H1 (cell line): Measurements from ENCODE around the gene TRAF1. TPM values are rescaled to one million over a fixed set of nuclear protein-coding genes. Genes with fewer than 3 reads are reported as not detected.

Experiments
- CTCF ChIA-PET: fragments of 300-600 bp; sonication (Branson Sonifier 250); formaldehyde crosslinking; loops from one replicate; lab custom pipeline; 2021; ENCODE audit not compliant: partially characterized antibody; lab: Charles Lee
- POLR2A ChIA-PET: fragments of 300-600 bp; sonication (Branson Sonifier 250); formaldehyde crosslinking; loops from one replicate; lab custom pipeline; 2021; ENCODE audit warnings: inconsistent platforms; ENCODE audit not compliant: partially characterized antibody; lab: Charles Lee
- DNase-seq, 2 experiments: peaks; one replicate each; pipeline versions ENCODE4 v3.0.0 to v3.0.0-alpha.2; 2010 to 2022; ENCODE audit warnings: low spot score in 2 of 2, low read depth in 1 of 2, mixed read lengths in 1 of 2
- FAIRE-seq: peaks from 2 replicates; lab custom pipeline; 2011; peaks lifted over from hg19 to GRCh38; lab: Jason Lieb, UNC
- H2AFZ ChIP-seq: 2 replicates; pipeline ENCODE4 v1.8.1; 2012; ENCODE audit warnings: low read length, inconsistent platforms
- H2AK5ac ChIP-seq: 2 replicates; pipeline ENCODE4 v1.6.1; 2013; ENCODE audit warnings: low read depth, low read length
- H2BK120ac ChIP-seq: replicated peaks from 2 replicates; pipeline ENCODE3; 2013; ENCODE audit warnings: low read depth, low read length, inconsistent platforms
- H2BK12ac ChIP-seq: 2 replicates; pipeline ENCODE4 v1.6.1; 2013; ENCODE audit warnings: low read depth, low read length
- H2BK15ac ChIP-seq: 2 replicates; pipeline ENCODE4 v1.6.1; 2013; ENCODE audit warnings: low read length
- H2BK20ac ChIP-seq: 2 replicates; pipeline ENCODE4 v1.6.1; 2013; ENCODE audit warnings: low read length
- H2BK5ac ChIP-seq: 2 replicates; pipeline ENCODE4 v1.6.1; 2013; ENCODE audit warnings: low read depth, low read length
- H3K14ac ChIP-seq: 2 replicates; pipeline ENCODE4 v1.6.1; 2013; ENCODE audit warnings: inconsistent platforms; ENCODE audit not compliant: insufficient read length
- H3K18ac ChIP-seq: 2 replicates; pipeline ENCODE4 v1.6.1; 2013; ENCODE audit warnings: low read length; ENCODE audit errors: extremely low read depth
- H3K23ac ChIP-seq: 2 replicates; pipeline ENCODE4 v1.6.1; 2013; ENCODE audit warnings: inconsistent platforms; ENCODE audit not compliant: insufficient read length
- H3K23me2 ChIP-seq: 2 replicates; pipeline ENCODE4 v1.6.1; 2013; ENCODE audit warnings: low read depth, low read length
- H3K27ac ChIP-seq: 2 replicates; pipeline ENCODE4 v1.6.1; 2011; ENCODE audit warnings: low read depth, low read length, inconsistent platforms
- H3K27me3 ChIP-seq, 4 experiments: replicated peaks in 1 of 4; 1 replicate in 1 of 4; 2 replicates in 3 of 4; pipeline versions ENCODE4 v1.6.1 to v1.8.1; 2011 to 2013; ENCODE audit warnings: low read length in 3 of 4, mild to moderate bottlenecking in 3 of 4, inconsistent platforms in 2 of 4, mixed read lengths in 2 of 4, moderate library complexity in 1 of 4; ENCODE audit not compliant: control insufficient read depth in 3 of 4, insufficient read depth in 3 of 4; ENCODE audit errors: extremely low read depth in 1 of 4
- H3K36me3 ChIP-seq, 4 experiments: 2 replicates each; pipeline versions ENCODE4 v1.6.1 to v1.8.1; 2011 to 2013; ENCODE audit warnings: mild to moderate bottlenecking in 4 of 4, low read length in 3 of 4, moderate library complexity in 2 of 4, control low read depth in 1 of 4, inconsistent platforms in 1 of 4; ENCODE audit not compliant: insufficient read depth in 4 of 4, control insufficient read depth in 2 of 4
- H3K4ac ChIP-seq: replicated peaks from 2 replicates; pipeline ENCODE3; 2013; ENCODE audit warnings: low read length, low read depth, mixed read lengths, inconsistent platforms; ENCODE audit not compliant: insufficient read length
- H3K4me1 ChIP-seq, 4 experiments: replicated peaks in 1 of 4; 1 replicate in 1 of 4; 2 replicates in 3 of 4; pipeline versions ENCODE4 v1.6.1 to v1.8.1; 2011 to 2013; ENCODE audit warnings: low read length in 3 of 4, inconsistent platforms in 2 of 4, mixed read lengths in 1 of 4; ENCODE audit not compliant: insufficient read depth in 4 of 4, control insufficient read depth in 3 of 4
- H3K4me2 ChIP-seq, 2 experiments: 2 replicates each; pipeline versions ENCODE4 v1.6.1 to v1.8.1; 2011 to 2013; ENCODE audit warnings: low read depth in 2 of 2, low read length in 2 of 2, control low read depth in 1 of 2, inconsistent platforms in 1 of 2, mild to moderate bottlenecking in 1 of 2; ENCODE audit not compliant: insufficient read depth in 1 of 2
- H3K4me3 ChIP-seq, 4 experiments: fragments of 200-600, 300-600 bp in 1 of 4; sonication (generic), shearing (Covaris generic), sonication (Bioruptor Twin) in 1 of 4; 2 replicates each; pipeline versions ENCODE4 v1.5.1 to v1.8.1; 2011 to 2016; ENCODE audit warnings: low read length in 4 of 4, low read depth in 3 of 4, control low read depth in 2 of 4, inconsistent platforms in 2 of 4, mild to moderate bottlenecking in 2 of 4, mixed read lengths in 1 of 4, moderate library complexity in 1 of 4; ENCODE audit not compliant: insufficient read depth in 2 of 4; ENCODE audit errors: extremely low read depth in 1 of 4
- H3K56ac ChIP-seq: replicated peaks from 2 replicates; pipeline ENCODE3; 2013; ENCODE audit warnings: low read depth, mild to moderate bottlenecking, mixed read lengths, low read length, inconsistent platforms; ENCODE audit not compliant: insufficient read length
- H3K79me1 ChIP-seq: 2 replicates; pipeline ENCODE4 v1.6.1; 2013; ENCODE audit warnings: low read depth, low read length, control low read depth
- H3K79me2 ChIP-seq, 2 experiments: 2 replicates each; pipeline versions ENCODE4 v1.6.1 to v1.8.1; 2012 to 2013; ENCODE audit warnings: low read length in 2 of 2, mild to moderate bottlenecking in 2 of 2, inconsistent platforms in 1 of 2; ENCODE audit not compliant: insufficient read depth in 2 of 2, control insufficient read depth in 1 of 2
- H3K9ac ChIP-seq, 4 experiments: replicated peaks in 1 of 4; 1 replicate in 1 of 4; 2 replicates in 3 of 4; pipeline versions ENCODE4 v1.6.1 to v1.8.1; 2011 to 2013; ENCODE audit warnings: low read depth in 3 of 4, low read length in 3 of 4, control low read depth in 2 of 4, mild to moderate bottlenecking in 2 of 4, moderate library complexity in 2 of 4, inconsistent platforms in 1 of 4; ENCODE audit errors: extremely low read depth in 1 of 4
- H3K9me3 ChIP-seq, 2 experiments: 2 replicates each; pipeline versions ENCODE4 v1.6.1 to v1.8.1; 2012 to 2013; ENCODE audit warnings: mild to moderate bottlenecking in 2 of 2, moderate library complexity in 2 of 2, control low read depth in 1 of 2, inconsistent platforms in 1 of 2, low read depth in 1 of 2, low read length in 1 of 2, mixed read lengths in 1 of 2; ENCODE audit not compliant: insufficient read depth in 2 of 2
- H4K20me1 ChIP-seq, 2 experiments: replicated peaks in 1 of 2; 2 replicates each; pipeline versions ENCODE3 to v1.8.1; 2011 to 2013; ENCODE audit warnings: inconsistent platforms in 2 of 2, low read length in 2 of 2, mild to moderate bottlenecking in 1 of 2; ENCODE audit not compliant: insufficient read depth in 2 of 2, control insufficient read depth in 1 of 2
- H4K5ac ChIP-seq: 2 replicates; pipeline ENCODE4 v1.6.1; 2013; ENCODE audit warnings: low read length, low read depth, mixed read lengths, inconsistent platforms; ENCODE audit not compliant: insufficient read length
- H4K8ac ChIP-seq: 2 replicates; pipeline ENCODE4 v1.8.0; 2013; ENCODE audit warnings: mild to moderate bottlenecking, moderate library complexity, low read length, inconsistent platforms; ENCODE audit not compliant: insufficient read depth; ENCODE audit errors: extremely low read depth
- H4K91ac ChIP-seq: replicated peaks from 2 replicates; pipeline ENCODE3; 2013; ENCODE audit warnings: low read length, mixed read lengths, inconsistent platforms; ENCODE audit not compliant: insufficient read length
- E2F6 ChIP-seq: IDR thresholded peaks from 2 replicates; pipeline ENCODE4 v1.6.1; 2012; ENCODE audit warnings: inconsistent platforms
- NANOG ChIP-seq: IDR thresholded peaks from 2 replicates; pipeline ENCODE4 v1.6.1; 2011; ENCODE audit warnings: low read length, low read depth, mild to moderate bottlenecking, inconsistent platforms; ENCODE audit not compliant: insufficient read depth, poor library complexity, severe bottlenecking
- YY1 ChIP-seq: IDR thresholded peaks from 2 replicates; pipeline ENCODE4 v1.6.1; 2011; ENCODE audit warnings: low read depth, mild to moderate bottlenecking, low read length
- WGBS, 2 experiments: shearing (Covaris generic) in 1 of 2; methylation state at CpG; one replicate each; pipeline versions ENCODE4 v1.1.6 to v1.1.7; 2013 to 2015; ENCODE audit warnings: low lambda C conversion rate in 2 of 2, mixed read lengths in 2 of 2, inconsistent platforms in 1 of 2, low coverage in 1 of 2, missing lambda C conversion rate in 1 of 2; ENCODE audit not compliant: insufficient replicate concordance in 2 of 2, insufficient coverage in 1 of 2, insufficient read length in 1 of 2; ENCODE audit errors: extremely low coverage in 1 of 2, missing lambda C conversion rate in 1 of 2; 5-methylcytosine and 5-hydroxymethylcytosine counted together
- polyA plus RNA-seq, 7 experiments: library from polyadenylated mRNA; depleted of rRNA in 3 of 7; stranded (reverse) in 5 of 7; unstranded in 2 of 7; fragments of >200 nt in 5 of 7; fragments of 200-250 nt in 2 of 7; gene quantifications; 1 replicate in 5 of 7; 2 replicates in 1 of 7; 4 replicates in 1 of 7; pipeline versions ENCODE4 v1.2.1 to v1.2.3, GENCODE V29; 2011 to 2013; ENCODE audit warnings: missing spikeins in 2 of 7, mixed read lengths in 2 of 7
- total RNA-seq: library from RNA; stranded (reverse); fragmentation: NEBNext Ultra II Directional; extraction: Animal tissue kit (Norgen Biotek cat#: 25700); gene quantifications from 2 replicates; pipeline ENCODE4 v1.2.1, GENCODE V29; 2021

Gene TRAF1
- total and polyA plus RNA-seq, 2 of the 8 experiments (the other 6 are each of a cell fraction or from before 2014, with no cell fraction given): 1.6 to 3.2 TPM

- Histone ChIP-seq H2BK20ac (no peak overlapping the region), H3K23ac (no peak overlapping the region), H3K27me3 (no peaks in the 10 kb centered on the region), H2BK120ac (no peak overlapping the region), H3K9me3 (no peaks in the 10 kb centered on the region), H3K4me2 (peak overlapping the region; percentile 17 to 27; a peak in 2 of 4 replicates), H3K36me3 (no peaks in the 10 kb centered on the region), H3K79me2 (no peaks in the 10 kb centered on the region), H4K20me1 (no peaks in the 10 kb centered on the region), H3K4me1 (peaks cover 2 to 9% (median 5%) of the 10 kb centered on the region in 4 experiments; a peak in 4 of 7 replicates), H2AK5ac (no peak overlapping the region), H3K4me3 (no peak overlapping the region), H3K79me1 (no peaks in the 10 kb centered on the region), H3K9ac (no peak overlapping the region), H3K56ac (no peak overlapping the region), H3K18ac (no peak overlapping the region), H2AFZ (no peak overlapping the region), H4K8ac (no peak overlapping the region), H4K5ac (no peak overlapping the region), H3K4ac (no peak overlapping the region), H3K23me2 (no peaks in the 10 kb centered on the region), H2BK15ac (no peak overlapping the region), H4K91ac (no peak overlapping the region), H2BK5ac (no peak overlapping the region), H3K27ac (no peak overlapping the region), H3K14ac (no peak overlapping the region), H2BK12ac (no peak overlapping the region)
- CTCF ChIA-PET: interaction anchor here (1.0 to 4.1 kb wide), 3 partner anchors 16 to 236 kb away, joined by 4 to 21 read pairs (median 4); no protein-coding TSS in a partner anchor
- TF ChIP-seq YY1 (peak; percentile 56; the same call in 1 of the 2 replicates), E2F6 (no peak), NANOG (peak; percentile 10)
- 50% methylated on average over 4 of the region's 4 CpGs; no CpG with 5 or more reads in 1 of the 2 experiments for WGBS, 2 experiments
- DNase-seq: no peak
- FAIRE-seq: peak; percentile 48
- POLR2A ChIA-PET: interaction anchor here (0.6 kb wide), 1 partner anchor 211 kb away, joined by 3 read pairs; no protein-coding TSS in a partner anchor
Measured at GRCh38 chr9:120965344-120966012, 38.9 kb upstream of the TRAF1 start.
